GM12878 (cell line): ENCODE data around the gene CHST14. TPM values are rescaled to one million over a fixed set of nuclear protein-coding genes. Genes with fewer than 3 reads are reported as not detected.
A peak's percentile ranks its signal among the peaks of the same experiment; 100 is the strongest.

ENCODE experiments used
- ATAC-seq: fragments of 200-7000 bp; cut with Tn5 transposase; 3 replicates; pipeline ENCODE4 v1.9.1; 2020; ENCODE audit warnings: mild to moderate bottlenecking, moderate library complexity
- BruUV-seq: library from RNA; stranded (reverse); fragments of 400-500 nt; replicated peaks from 2 replicates; lab custom pipeline; 2021; lab: Mats Ljungman, UMichigan
- CTCF ChIA-PET: fragments of 300-600 bp; sonication (Branson Sonifier 250); formaldehyde crosslinking; extraction: SDS; loops from one replicate; lab custom pipeline; 2021; ENCODE audit warnings: inconsistent platforms; lab: Yijun Ruan, JAX
- POLR2A ChIA-PET: fragments of 350-600 bp; formaldehyde crosslinking; extraction: SDS; loops from one replicate; lab custom pipeline; 2021; ENCODE audit warnings: inconsistent platforms; lab: Charles Lee
- RAD21 ChIA-PET: fragments of 300-600 bp; sonication (Branson Sonifier 250); formaldehyde crosslinking; loops from one replicate; lab custom pipeline; 2023; ENCODE audit warnings: antibody characterized with exemption; ENCODE audit not compliant: unreplicated experiment; lab: Charles Lee
- SMC1A ChIA-PET: fragments of 300-600 bp; sonication (Branson Sonifier 250); formaldehyde crosslinking; loops from one replicate; lab custom pipeline; 2023; ENCODE audit not compliant: unreplicated experiment, uncharacterized antibody; lab: Charles Lee
- DNase-seq: peaks from one replicate; pipeline ENCODE4 v3.0.0-alpha.2; 2011; ENCODE audit warnings: low read depth, low spot score
- FAIRE-seq: peaks from 3 replicates; lab custom pipeline; 2011; peaks lifted over from hg19 to GRCh38; lab: Jason Lieb, UNC
- H2AFZ ChIP-seq: 2 replicates; pipeline ENCODE4 v1.6.0; 2011; ENCODE audit warnings: low read depth, low read length, control low read depth; ENCODE audit not compliant: control insufficient read depth
- H3K27ac ChIP-seq: 2 replicates; pipeline ENCODE4 v1.5.1; 2011; ENCODE audit warnings: control low read depth; ENCODE audit not compliant: control insufficient read depth, insufficient read depth
- H3K27me3 ChIP-seq, 2 experiments: replicated peaks in 1 of 2; 2 replicates each; pipeline versions ENCODE4 v1.6.0 to v1.6.1; 2011; ENCODE audit warnings: low read length in 1 of 2; ENCODE audit not compliant: control insufficient read depth in 2 of 2, insufficient read depth in 2 of 2
- H3K36me3 ChIP-seq, 2 experiments: 2 replicates each; pipeline ENCODE4 v1.5.1; 2011; ENCODE audit warnings: low read length in 1 of 2; ENCODE audit not compliant: control insufficient read depth in 2 of 2, insufficient read depth in 2 of 2
- H3K4me1 ChIP-seq: 2 replicates; pipeline ENCODE4 v1.6.1; 2011; ENCODE audit warnings: mild to moderate bottlenecking, low read length, moderate library complexity, mixed read lengths; ENCODE audit not compliant: control insufficient read depth, insufficient read depth
- H3K4me2 ChIP-seq: 2 replicates; pipeline ENCODE4 v1.6.0; 2011; ENCODE audit warnings: control low read depth; ENCODE audit not compliant: control insufficient read depth, insufficient read depth
- H3K4me3 ChIP-seq: fragments of 200-600 bp; sonication (generic); 2 replicates; pipeline ENCODE4 v1.5.1; 2016
- H3K79me2 ChIP-seq: 2 replicates; pipeline ENCODE4 v1.6.0; 2011; ENCODE audit warnings: low read length; ENCODE audit not compliant: control insufficient read depth, insufficient read depth
- H3K9ac ChIP-seq: 2 replicates; pipeline ENCODE4 v1.8.0; 2011; ENCODE audit warnings: low read length, control low read depth, mixed read lengths; ENCODE audit not compliant: control insufficient read depth, insufficient read depth
- H3K9me3 ChIP-seq: replicated peaks from 3 replicates; pipeline ENCODE4 v1.5.1; 2011; ENCODE audit warnings: mild to moderate bottlenecking, low read length; ENCODE audit not compliant: control insufficient read depth, insufficient read depth
- H4K20me1 ChIP-seq: 2 replicates; pipeline ENCODE4 v1.6.0; 2011; ENCODE audit not compliant: control insufficient read depth, insufficient read depth
- ASH2L ChIP-seq: fragments of 300-600, 200-600 bp; sonication (generic); IDR thresholded peaks from 2 replicates; pipeline ENCODE4 v1.6.1; 2017; ENCODE audit warnings: low read depth, mild to moderate bottlenecking, borderline replicate concordance
- BHLHE40 ChIP-seq, 2 experiments: fragments of 450-650 bp in 1 of 2; IDR thresholded peaks; 2 replicates each; pipeline ENCODE4 v1.6.1; 2011 to 2017; ENCODE audit warnings: low read depth in 2 of 2, borderline replicate concordance in 1 of 2, improper control_type of control experiment in 1 of 2, low read length in 1 of 2, mild to moderate bottlenecking in 1 of 2
- CHD2 ChIP-seq: IDR thresholded peaks from 2 replicates; pipeline ENCODE4 v1.6.1; 2011; ENCODE audit warnings: low read depth, low read length, improper control_type of control experiment, borderline replicate concordance
- EGR1 ChIP-seq, 2 experiments: IDR thresholded peaks; 1 replicate in 1 of 2; 2 replicates in 1 of 2; pipeline ENCODE4 v1.6.1; 2011 to 2012; ENCODE audit warnings: low read depth in 2 of 2, low read length in 2 of 2, borderline replicate concordance in 1 of 2, mild to moderate bottlenecking in 1 of 2, moderate library complexity in 1 of 2
- GATAD2B ChIP-seq: fragments of 450-650 bp; conservative IDR thresholded peaks from 2 replicates; pipeline ENCODE4 v1.6.1; 2017; ENCODE audit warnings: low read depth, mild to moderate bottlenecking, moderate library complexity
- MXI1 ChIP-seq: fragments of 150-350 bp; IDR thresholded peaks from 2 replicates; pipeline ENCODE4 v1.6.1; 2011; ENCODE audit warnings: low read depth, mild to moderate bottlenecking, inconsistent platforms, low read length, improper control_type of control experiment
- NFYB ChIP-seq: IDR thresholded peaks from 2 replicates; pipeline ENCODE4 v1.6.1; 2011; ENCODE audit warnings: low read depth, mild to moderate bottlenecking, low read length, improper control_type of control experiment, moderate library complexity; ENCODE audit not compliant: insufficient read depth
- PAX5 ChIP-seq: IDR thresholded peaks from 2 replicates; pipeline ENCODE4 v1.6.1; 2011; ENCODE audit warnings: low read depth, low read length, borderline replicate concordance
- PAX8 ChIP-seq: fragments of 450-650 bp; IDR thresholded peaks from 2 replicates; pipeline ENCODE4 v1.6.1; 2017; ENCODE audit warnings: mild to moderate bottlenecking, moderate library complexity
- POLR2A ChIP-seq: IDR thresholded peaks from 2 replicates; pipeline ENCODE4 v1.6.1; 2011; ENCODE audit warnings: low read depth, mild to moderate bottlenecking, low read length
- POLR2AphosphoS5 ChIP-seq: IDR thresholded peaks from 2 replicates; pipeline ENCODE4 v1.6.1; 2011; ENCODE audit warnings: mild to moderate bottlenecking, low read length, inconsistent platforms
- RAD21 ChIP-seq: IDR thresholded peaks from 2 replicates; pipeline ENCODE4 v1.6.1; 2011; ENCODE audit warnings: mild to moderate bottlenecking, low read depth, low read length, moderate library complexity; ENCODE audit not compliant: insufficient read depth
- RB1 ChIP-seq: fragments of 450-650 bp; formaldehyde crosslinking; IDR thresholded peaks from 2 replicates; pipeline ENCODE4 v1.6.1; 2017; ENCODE audit warnings: mild to moderate bottlenecking, borderline replicate concordance
- SIN3A ChIP-seq: IDR thresholded peaks from 2 replicates; pipeline ENCODE4 v1.6.1; 2012; ENCODE audit warnings: low read depth, low read length, improper control_type of control experiment
- WGBS: methylation state at CpG from one replicate; pipeline ENCODE4 v1.1.6; 2016; ENCODE audit warnings: low lambda C conversion rate; ENCODE audit not compliant: insufficient replicate concordance, insufficient coverage; ENCODE audit errors: missing lambda C conversion rate; 5-methylcytosine and 5-hydroxymethylcytosine counted together
- in situ Hi-C: fragments of 300-500 bp; cut with MboI; formaldehyde crosslinking; loops from 9 replicates; pipeline ENCODE4 v1.14.3; 2018; ENCODE audit warnings: mixed read lengths
- intact Hi-C: fragments of 100-400 bp; cut with micrococcal nuclease; formaldehyde crosslinking; loops from one replicate; pipeline ENCODE4 v1.14.2; 2022; ENCODE audit not compliant: unreplicated experiment
- polyA plus RNA-seq, 11 experiments: library from polyadenylated mRNA; depleted of rRNA in 4 of 11; unstranded in 6 of 11; stranded (reverse) in 5 of 11; fragments of >200 nt; fragmentation: Nextera tagmentation in 4 of 11; fragmentation: Illumina TruSeq in 1 of 11; extraction: Ambion mirVana in 4 of 11; extraction: Trizol in 1 of 11; gene quantifications; 1 replicate in 1 of 11; 2 replicates in 10 of 11; pipeline versions ENCODE4 v1.2.1 to v1.2.3, GENCODE V29; 2011 to 2016; ENCODE audit warnings: inconsistent platforms in 2 of 11, missing spikeins in 2 of 11, low read depth in 1 of 11
- total RNA-seq, 4 experiments: library from RNA; depleted of rRNA in 3 of 4; stranded (reverse); fragments of >200 nt in 3 of 4; fragmentation: Illumina TruSeq in 1 of 4; extraction: Trizol in 1 of 4; gene quantifications; 2 replicates each; pipeline versions ENCODE4 v1.2.1 to v1.2.3, GENCODE V29; 2013 to 2021
- TF ChIP-seq, protein P1 (sequence below): IDR thresholded peaks from 2 replicates; pipeline ENCODE4 v1.6.1; 2012; ENCODE audit warnings: low read depth, low read length, improper control_type of control experiment
- TF ChIP-seq, protein P2 (sequence below): fragments of 450-650 bp; IDR thresholded peaks from 2 replicates; pipeline ENCODE4 v1.6.1; 2017; ENCODE audit warnings: borderline replicate concordance
- TF ChIP-seq, protein P3 (sequence below): fragments of 450-650 bp; conservative IDR thresholded peaks from 2 replicates; pipeline ENCODE4 v1.6.1; 2017; ENCODE audit warnings: mild to moderate bottlenecking, moderate library complexity

Gene CHST14
- total and polyA plus RNA-seq, 10 of the 15 experiments (the other 5 are each of a cell fraction or from before 2014, with no cell fraction given): 1.3 to 12.8 (median 6.2) TPM

DNA sequence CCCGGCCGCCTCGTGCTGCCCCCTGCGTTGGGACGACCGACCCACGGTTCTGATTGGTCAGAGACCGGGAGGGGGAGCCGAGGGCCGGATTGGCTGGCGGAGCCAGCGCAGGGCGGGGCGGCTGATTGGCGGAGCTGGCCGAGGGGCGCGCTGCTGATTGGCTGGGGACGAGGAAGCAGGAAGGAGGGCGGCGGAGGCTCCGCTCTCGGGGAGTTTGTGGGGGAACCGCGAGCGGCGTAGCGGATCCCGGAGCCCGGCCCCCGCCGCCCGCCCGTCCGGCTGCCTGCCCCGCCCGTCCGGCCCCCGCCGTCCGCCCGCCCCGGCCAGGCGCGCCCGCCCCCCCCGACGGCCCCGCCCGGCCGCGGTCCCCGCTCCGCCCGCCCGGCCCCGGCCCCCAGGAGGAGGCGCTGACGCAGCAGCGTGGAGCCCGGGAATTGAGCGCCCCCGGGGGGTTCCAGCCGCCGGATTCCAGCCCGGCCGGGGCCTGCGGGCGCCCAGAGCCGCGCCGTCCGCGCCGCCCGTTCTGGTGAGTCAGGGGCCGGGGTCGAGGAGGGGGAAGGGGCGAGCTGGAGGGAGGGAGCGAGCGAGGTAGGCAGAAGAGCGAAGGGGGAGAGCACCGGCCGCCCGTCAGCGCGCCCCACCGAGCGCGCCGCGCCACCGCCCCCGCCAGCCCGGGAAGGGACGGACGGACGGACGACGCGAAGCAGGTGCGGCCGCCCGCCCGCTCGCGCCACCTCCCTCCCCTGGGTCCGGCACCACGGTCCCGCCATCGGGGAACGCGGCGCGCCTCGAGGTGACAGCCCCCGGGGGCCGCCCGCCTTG lies 29.8 kb upstream of the CHST14 start, which contains the start of gene BAHD1:
BAHD1 (plus strand) TSS at position 211 of the 822 bp plus-strand sequence. CDS start 17,512 bp downstream, outside the sequence.
- H3K79me2 ChIP-seq: peaks cover 30% of the 10 kb centered on the region
- no TSS peak for BruUV-seq
- DNase-seq (peak; percentile 76), FAIRE-seq (peak; percentile 97), ATAC-seq (peak; percentile 92)
- peaks cover 23% of the 10 kb centered on the region for H4K20me1 ChIP-seq
- in situ Hi-C loops (no loop called here), intact Hi-C loops (loop anchor here (10.0 kb wide), 1 partner anchor 154 kb away; the partner anchor contains the start of gene KNL1)
- H3K36me3 ChIP-seq: 0 out of 4 replicates have a peak, but pooled peaks cover 0 to 4% of the 10 kb centered on the region in 2 experiments
- ChIA-PET SMC1A (interaction anchor here (0.9 to 1.0 kb wide), 2 partner anchors 9 to 154 kb away, joined by 3 to 4 read pairs; no protein-coding TSS in a partner anchor), POLR2A (interaction anchor here (0.6 to 4.1 kb wide), 7 partner anchors 11 to 325 kb away, joined by 3 to 26 read pairs (median 8); partner anchors contain the start of gene IVD), RAD21 (interaction anchor here (0.6 to 1.8 kb wide), 7 partner anchors 12 to 253 kb away, joined by 3 to 8 read pairs (median 4); partner anchors contain the start of genes CCDC32 and IVD), CTCF (interaction anchor here (0.8 to 1.4 kb wide), 10 partner anchors 12 to 114 kb away, joined by 3 to 6 read pairs (median 4); no protein-coding TSS in a partner anchor)
- peak within 1 kb of the TSS; percentile 99 for H3K4me2 ChIP-seq
- H3K9me3 ChIP-seq: no peaks in the 10 kb centered on the region
- WGBS: 3% methylated on average over 44 of the region's 119 CpGs
- peaks cover 11 to 19% of the 10 kb centered on the region in 2 experiments for H3K27me3 ChIP-seq
- H3K27ac ChIP-seq: peak within 1 kb of the TSS; percentile 33; the same call in 1 of the 2 replicates
- H2AFZ ChIP-seq: peak within 1 kb of the TSS; percentile 72
- peak within 1 kb of the TSS; percentile 86 for H3K4me3 ChIP-seq
- H3K4me1 ChIP-seq: peaks cover 19% of the 10 kb centered on the region
- H3K9ac ChIP-seq: peak within 1 kb of the TSS; percentile 64
- TF ChIP-seq CHD2 (peak; percentile 77), ASH2L (no peak), SIN3A (0 out of 2 replicates have a peak, but pooled peaks have one; percentile 56), POLR2AphosphoS5 (0 out of 2 replicates have a peak, but pooled peaks have one; percentile 39), NFYB (peak; percentile 89), POLR2A (peak; percentile 78), BHLHE40 (IDR thresholded peaks at IDR 0.05; ENCODE audit: borderline replicate concordance in 1 of 2, low read depth in 2 of 2, low read length in 1 of 2) (peak in 1 of 2 experiments; percentile 45; a peak in 1 of 4 replicates), GATAD2B (peak; percentile 70), MXI1 (no peak; the same call in 1 of the 2 replicates), PAX8 (no peak), PAX5 (no peak; the same call in 1 of the 2 replicates), RB1 (0 out of 2 replicates have a peak, but pooled peaks have one; percentile 46), EGR1 (IDR thresholded peaks at IDR 0.05; ENCODE audit: borderline replicate concordance in 1 of 2, low read depth in 2 of 2, low read length in 2 of 2) (peak in 1 of 2 experiments; percentile 65; a peak in 1 of 3 replicates), RAD21 (0 out of 2 replicates have a peak, but pooled peaks have one; percentile 21)
- TF ChIP-seq, protein P1, sequence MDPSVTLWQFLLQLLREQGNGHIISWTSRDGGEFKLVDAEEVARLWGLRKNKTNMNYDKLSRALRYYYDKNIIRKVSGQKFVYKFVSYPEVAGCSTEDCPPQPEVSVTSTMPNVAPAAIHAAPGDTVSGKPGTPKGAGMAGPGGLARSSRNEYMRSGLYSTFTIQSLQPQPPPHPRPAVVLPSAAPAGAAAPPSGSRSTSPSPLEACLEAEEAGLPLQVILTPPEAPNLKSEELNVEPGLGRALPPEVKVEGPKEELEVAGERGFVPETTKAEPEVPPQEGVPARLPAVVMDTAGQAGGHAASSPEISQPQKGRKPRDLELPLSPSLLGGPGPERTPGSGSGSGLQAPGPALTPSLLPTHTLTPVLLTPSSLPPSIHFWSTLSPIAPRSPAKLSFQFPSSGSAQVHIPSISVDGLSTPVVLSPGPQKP: no peak
- TF ChIP-seq, protein P2, sequence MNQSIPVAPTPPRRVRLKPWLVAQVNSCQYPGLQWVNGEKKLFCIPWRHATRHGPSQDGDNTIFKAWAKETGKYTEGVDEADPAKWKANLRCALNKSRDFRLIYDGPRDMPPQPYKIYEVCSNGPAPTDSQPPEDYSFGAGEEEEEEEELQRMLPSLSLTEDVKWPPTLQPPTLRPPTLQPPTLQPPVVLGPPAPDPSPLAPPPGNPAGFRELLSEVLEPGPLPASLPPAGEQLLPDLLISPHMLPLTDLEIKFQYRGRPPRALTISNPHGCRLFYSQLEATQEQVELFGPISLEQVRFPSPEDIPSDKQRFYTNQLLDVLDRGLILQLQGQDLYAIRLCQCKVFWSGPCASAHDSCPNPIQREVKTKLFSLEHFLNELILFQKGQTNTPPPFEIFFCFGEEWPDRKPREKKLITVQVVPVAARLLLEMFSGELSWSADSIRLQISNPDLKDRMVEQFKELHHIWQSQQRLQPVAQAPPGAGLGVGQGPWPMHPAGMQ: no peak
- TF ChIP-seq, protein P3, sequence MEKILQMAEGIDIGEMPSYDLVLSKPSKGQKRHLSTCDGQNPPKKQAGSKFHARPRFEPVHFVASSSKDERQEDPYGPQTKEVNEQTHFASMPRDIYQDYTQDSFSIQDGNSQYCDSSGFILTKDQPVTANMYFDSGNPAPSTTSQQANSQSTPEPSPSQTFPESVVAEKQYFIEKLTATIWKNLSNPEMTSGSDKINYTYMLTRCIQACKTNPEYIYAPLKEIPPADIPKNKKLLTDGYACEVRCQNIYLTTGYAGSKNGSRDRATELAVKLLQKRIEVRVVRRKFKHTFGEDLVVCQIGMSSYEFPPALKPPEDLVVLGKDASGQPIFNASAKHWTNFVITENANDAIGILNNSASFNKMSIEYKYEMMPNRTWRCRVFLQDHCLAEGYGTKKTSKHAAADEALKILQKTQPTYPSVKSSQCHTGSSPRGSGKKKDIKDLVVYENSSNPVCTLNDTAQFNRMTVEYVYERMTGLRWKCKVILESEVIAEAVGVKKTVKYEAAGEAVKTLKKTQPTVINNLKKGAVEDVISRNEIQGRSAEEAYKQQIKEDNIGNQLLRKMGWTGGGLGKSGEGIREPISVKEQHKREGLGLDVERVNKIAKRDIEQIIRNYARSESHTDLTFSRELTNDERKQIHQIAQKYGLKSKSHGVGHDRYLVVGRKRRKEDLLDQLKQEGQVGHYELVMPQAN: peak; percentile 69; the same call in 1 of the 2 replicates
